NT2/D1 (cell line): ENCODE data around the gene ATXN1.

Experiments used
- SUZ12 ChIP-seq: IDR thresholded peaks from 2 replicates; pipeline ENCODE4 v1.6.1; 2011; ENCODE audit not compliant: insufficient read length, insufficient read depth; ENCODE audit errors: extremely low read depth
- YY1 ChIP-seq: IDR thresholded peaks from 2 replicates; pipeline ENCODE4 v1.6.1; 2011; ENCODE audit not compliant: insufficient read length, insufficient read depth
- ZNF274 ChIP-seq: IDR thresholded peaks from 2 replicates; pipeline ENCODE4 v1.6.1; 2011; ENCODE audit warnings: mild to moderate bottlenecking, low read depth, low read length

- TF ChIP-seq YY1, result no peak
- no peak for TF ChIP-seq SUZ12
- no peak for TF ChIP-seq ZNF274
Observed at GRCh38 chr6:16421462-16421960, 339.7 kb downstream of the ATXN1 start.
